HG02970 (cell line): ENCODE data around the gene GABRB3.
"Not testable (repeated sequence)": the region's sequence is repeated elsewhere in the genome, so short reads cannot be mapped to it uniquely, and the experiment has no call there.

ENCODE experiments used
- ATAC-seq: cut with Tn5 transposase; IDR thresholded peaks from one replicate; pipeline ENCODE4 v1.9.1; 2021; ENCODE audit warnings: mild to moderate bottlenecking, moderate library complexity, moderate number of reproducible peaks; ENCODE audit not compliant: unreplicated experiment, low FRiP score

The GABRB3 gene

DNA sequence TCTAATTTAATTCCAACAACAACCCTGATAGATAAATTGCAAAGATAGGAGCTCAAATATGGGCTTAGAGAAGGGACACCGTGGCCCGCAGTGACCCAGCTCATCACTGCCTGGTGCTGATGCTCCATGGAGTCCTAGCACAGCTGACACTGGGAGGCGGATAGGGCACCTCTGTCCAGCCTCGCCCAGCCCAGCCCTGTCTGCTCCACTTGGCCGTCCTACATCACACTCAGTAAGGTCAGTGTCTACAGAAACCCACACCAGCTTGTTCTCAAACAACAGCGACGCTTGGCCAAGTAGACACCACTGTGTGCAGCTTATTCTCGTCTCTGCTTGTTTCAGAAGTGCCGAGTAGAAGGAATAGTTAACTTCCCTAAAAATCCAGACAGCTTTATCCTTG lies 33.9 kb downstream of the GABRB3 start:
- ATAC-seq, result no peak

GRCh38 chr15:26736502-26737248 lies 36.2 kb downstream of the GABRB3 start:
- no peak for ATAC-seq

DNA sequence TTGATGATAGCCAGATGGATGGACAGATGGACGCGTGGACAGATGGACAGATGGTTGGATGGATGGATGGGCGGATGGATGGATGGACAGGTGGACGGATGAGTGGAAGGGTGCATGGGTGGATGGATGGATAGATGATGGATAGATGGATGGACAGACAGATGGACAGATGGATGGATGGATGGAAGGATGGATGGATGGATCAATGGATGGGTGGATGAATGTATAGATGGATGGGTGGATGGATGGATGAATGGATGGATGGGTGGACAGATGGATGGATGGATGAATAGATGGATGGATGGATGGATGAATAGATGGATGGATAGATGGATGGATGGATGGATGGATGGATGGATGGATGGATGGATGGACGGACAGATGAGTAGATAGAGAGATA lies 40.9 kb downstream of the GABRB3 start:
- ATAC-seq, result no peak

- no peak for ATAC-seq
Measured at GRCh38 chr15:26729581-26729980, 43.3 kb downstream of the GABRB3 start.

DNA sequence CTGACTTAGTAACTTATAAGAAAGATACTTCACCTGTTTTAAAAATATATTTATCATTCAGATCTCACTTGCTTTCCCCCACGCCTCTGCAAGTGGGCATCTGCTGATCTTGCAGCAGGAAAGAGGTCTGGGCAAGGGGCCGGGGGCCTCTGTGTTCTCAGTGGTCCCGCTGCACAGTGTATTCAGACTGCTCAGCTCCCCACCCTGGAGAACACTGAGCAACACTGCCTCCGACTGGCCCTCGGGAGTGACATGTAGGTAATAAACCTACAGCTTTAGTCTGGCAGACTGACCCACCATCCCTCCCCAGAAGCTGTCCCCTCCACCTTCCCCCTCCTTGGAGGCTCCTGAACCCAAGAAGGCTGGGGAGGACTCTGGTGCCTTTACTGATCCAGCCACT lies 43.8 kb downstream of the GABRB3 start:
- no peak for ATAC-seq

GRCh38 chr15:26724381-26725150 lies 48.3 kb downstream of the GABRB3 start:
- ATAC-seq, result no peak

DNA sequence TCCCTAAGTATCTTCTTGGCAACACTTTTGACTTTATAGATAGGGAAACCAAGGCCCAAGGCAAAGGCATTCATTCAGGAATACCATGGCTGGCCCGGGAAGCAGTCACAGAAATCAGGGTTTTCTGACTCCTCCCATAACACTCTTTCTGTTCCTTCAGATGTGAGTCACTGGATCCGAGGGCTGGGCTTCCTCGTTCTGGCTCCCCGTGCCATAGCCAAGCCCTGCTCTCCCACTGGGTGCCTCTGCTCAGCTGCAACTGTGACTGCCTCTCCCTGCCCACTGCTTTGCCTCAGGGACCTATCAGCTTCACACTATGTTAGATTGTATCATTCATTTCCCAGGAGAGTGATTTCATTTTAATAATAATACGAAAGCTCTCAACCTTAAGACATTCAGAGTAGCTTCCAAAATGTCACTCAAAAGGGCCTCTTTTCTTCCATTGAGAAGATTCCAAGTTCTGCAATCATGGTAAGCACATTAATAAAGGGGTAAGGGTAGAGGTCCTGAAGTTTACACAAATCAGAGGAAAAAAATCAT lies 50.2 kb downstream of the GABRB3 start:
- ATAC-seq, result no peak

GRCh38 chr15:26721232-26721967 lies 51.5 kb downstream of the GABRB3 start:
- no peak for ATAC-seq

DNA sequence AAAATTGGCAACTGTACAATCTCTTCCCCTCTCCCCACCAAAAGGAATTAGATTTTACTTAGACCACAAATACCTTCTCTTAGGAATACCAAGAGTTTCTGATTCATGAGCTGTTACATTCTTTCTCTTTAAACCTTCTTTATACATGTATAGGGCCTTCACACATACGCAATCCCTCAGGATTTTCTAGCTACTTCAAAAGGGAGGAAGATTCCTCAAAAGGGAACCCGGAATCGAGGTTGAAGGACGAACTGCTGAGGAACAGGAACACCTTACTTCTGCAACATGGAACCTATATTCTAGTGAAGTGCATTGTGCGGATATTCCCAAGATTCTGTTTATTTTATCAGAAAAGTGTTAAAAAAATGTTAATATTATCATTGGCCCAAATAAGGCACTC lies 52.3 kb downstream of the GABRB3 start:
- no peak for ATAC-seq

- not testable (repeated sequence) for ATAC-seq
Measured at GRCh38 chr15:26719866-26720265, 53.0 kb downstream of the GABRB3 start.

GRCh38 chr15:26716069-26716468 lies 56.8 kb downstream of the GABRB3 start:
- no peak for ATAC-seq

DNA sequence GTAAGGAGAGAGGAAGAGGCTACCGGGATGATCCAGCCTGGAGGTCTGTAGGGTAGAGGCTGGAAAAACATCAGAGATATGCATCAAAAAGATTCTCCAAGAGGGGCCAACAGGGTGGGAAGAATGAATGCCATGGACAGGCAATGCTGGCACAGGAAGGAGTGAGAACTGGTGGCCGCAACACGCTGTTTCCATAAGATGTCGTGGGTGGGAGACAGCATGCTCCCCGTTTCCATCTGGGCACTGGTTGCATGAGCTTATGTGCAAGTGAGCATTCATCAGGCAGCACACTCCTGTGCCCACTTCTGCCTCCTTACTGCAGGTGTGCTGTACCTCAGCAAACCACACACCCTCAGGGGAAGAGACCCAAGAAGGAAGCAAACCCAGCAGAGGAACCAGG lies 59.4 kb downstream of the GABRB3 start:
- no peak for ATAC-seq

GRCh38 chr15:26712335-26712734 lies 60.5 kb downstream of the GABRB3 start:
- no peak for ATAC-seq

GRCh38 chr15:26711445-26711844 lies 61.4 kb downstream of the GABRB3 start:
- ATAC-seq, result no peak

GRCh38 chr15:26702381-26702780 lies 70.5 kb downstream of the GABRB3 start:
- no peak for ATAC-seq

- ATAC-seq, result no peak
Measured at GRCh38 chr15:26698555-26698954, 74.3 kb downstream of the GABRB3 start.

DNA sequence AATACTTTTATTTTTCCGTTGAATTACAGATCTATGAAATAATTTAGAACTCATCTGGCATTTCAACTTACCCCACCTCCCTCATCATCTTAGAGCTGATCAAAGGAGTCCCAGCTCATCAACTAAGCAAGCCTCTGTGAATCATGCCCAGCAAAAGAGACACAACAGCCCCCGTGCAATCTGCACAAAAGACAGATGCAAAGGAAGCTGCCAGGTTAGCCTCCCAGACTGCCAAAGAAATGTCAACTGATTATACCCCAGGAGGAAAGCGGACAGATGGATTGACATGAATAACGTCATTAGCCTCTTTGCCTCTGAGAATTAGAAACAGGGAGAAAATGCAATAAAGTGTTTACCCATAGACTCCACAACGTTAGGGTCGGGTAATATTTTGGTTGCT lies 75.0 kb downstream of the GABRB3 start:
- no peak for ATAC-seq

GRCh38 chr15:26691249-26691648 lies 81.6 kb downstream of the GABRB3 start:
- ATAC-seq, result no peak

GRCh38 chr15:26690778-26691177 lies 82.1 kb downstream of the GABRB3 start:
- no peak for ATAC-seq

- ATAC-seq, result no peak
Measured at GRCh38 chr15:26689462-26689861, 83.4 kb downstream of the GABRB3 start.
